ENCODE measurements around the gene TMEM39B.

DNA sequence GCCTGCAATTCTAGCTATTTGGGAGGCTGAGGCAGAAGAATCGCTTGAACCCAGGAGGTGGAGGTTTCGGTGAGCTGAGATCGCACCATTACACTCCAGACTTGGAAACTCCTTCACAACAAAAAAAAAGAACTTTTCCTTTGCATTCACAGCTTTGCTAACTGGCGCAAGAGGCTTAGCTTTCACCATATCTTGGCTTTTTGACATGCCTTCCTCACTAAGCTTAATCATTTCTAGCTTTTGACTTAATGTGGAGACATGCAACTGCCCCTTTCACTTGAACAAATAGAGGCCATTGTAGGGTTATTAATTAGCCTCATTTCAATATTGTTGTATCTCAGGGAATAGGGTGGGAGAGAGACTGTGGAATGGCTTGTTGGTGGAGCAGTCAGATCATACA, 43.8 kb downstream of the TMEM39B start:
- TF ChIP-seq, protein P1, sequence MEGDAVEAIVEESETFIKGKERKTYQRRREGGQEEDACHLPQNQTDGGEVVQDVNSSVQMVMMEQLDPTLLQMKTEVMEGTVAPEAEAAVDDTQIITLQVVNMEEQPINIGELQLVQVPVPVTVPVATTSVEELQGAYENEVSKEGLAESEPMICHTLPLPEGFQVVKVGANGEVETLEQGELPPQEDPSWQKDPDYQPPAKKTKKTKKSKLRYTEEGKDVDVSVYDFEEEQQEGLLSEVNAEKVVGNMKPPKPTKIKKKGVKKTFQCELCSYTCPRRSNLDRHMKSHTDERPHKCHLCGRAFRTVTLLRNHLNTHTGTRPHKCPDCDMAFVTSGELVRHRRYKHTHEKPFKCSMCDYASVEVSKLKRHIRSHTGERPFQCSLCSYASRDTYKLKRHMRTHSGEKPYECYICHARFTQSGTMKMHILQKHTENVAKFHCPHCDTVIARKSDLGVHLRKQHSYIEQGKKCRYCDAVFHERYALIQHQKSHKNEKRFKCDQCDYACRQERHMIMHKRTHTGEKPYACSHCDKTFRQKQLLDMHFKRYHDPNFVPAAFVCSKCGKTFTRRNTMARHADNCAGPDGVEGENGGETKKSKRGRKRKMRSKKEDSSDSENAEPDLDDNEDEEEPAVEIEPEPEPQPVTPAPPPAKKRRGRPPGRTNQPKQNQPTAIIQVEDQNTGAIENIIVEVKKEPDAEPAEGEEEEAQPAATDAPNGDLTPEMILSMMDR (conservative IDR thresholded peaks at IDR 0.05; ENCODE audit: low read depth, low read length) = no peak
- TF ChIP-seq CEBPB (IDR thresholded peaks at IDR 0.05; ENCODE audit: low read depth, low read length) = no peak
- TF ChIP-seq BHLHE40 (IDR thresholded peaks at IDR 0.05; ENCODE audit: low read depth, low read length) = no peak
- no peak for TF ChIP-seq RCOR1 (IDR thresholded peaks at IDR 0.05; ENCODE audit: insufficient replicate concordance, low read length)

Data from IMR-90 (cell line).